SK-N-SH (cell line): ENCODE data around the gene CRPPA. TPM values are rescaled to one million over a fixed set of nuclear protein-coding genes. Genes with fewer than 3 reads are reported as not detected.

ENCODE experiments used
- CTCF ChIA-PET: fragments of 300-600, 350-600 bp; formaldehyde crosslinking; extraction: SDS; loops from one replicate; lab custom pipeline; 2021; lab: Yijun Ruan, JAX
- POLR2A ChIA-PET: fragments of 350-600 bp; sonication (Branson Sonifier 250); formaldehyde crosslinking; extraction: SDS; loops from one replicate; lab custom pipeline; 2020; ENCODE audit warnings: antibody characterized with exemption, inconsistent platforms; lab: Yijun Ruan, JAX
- DNase-seq: peaks from one replicate; pipeline ENCODE4 v3.0.0; 2012
- H2AFZ ChIP-seq: fragments of 200-600 bp; sonication (generic); 2 replicates; pipeline ENCODE4 v1.8.1; 2016; ENCODE audit warnings: antibody characterized with exemption, mild to moderate bottlenecking, low read depth
- H3F3A ChIP-seq: fragments of 200-600 bp; sonication (generic); replicated peaks from 2 replicates; pipeline ENCODE3; 2016; ENCODE audit warnings: antibody characterized with exemption, mild to moderate bottlenecking; ENCODE audit not compliant: insufficient read depth
- H3K27ac ChIP-seq, 2 experiments: fragments of 200-500 bp in 1 of 2; fragments of 200-600 bp in 1 of 2; sonication (Bioruptor generic) in 1 of 2; sonication (generic), shearing (Covaris generic) in 1 of 2; 2 replicates each; pipeline versions ENCODE4 v1.5.1 to v1.6.1; 2014 to 2016; ENCODE audit warnings: low read depth in 2 of 2, inconsistent platforms in 1 of 2, low read length in 1 of 2, mild to moderate bottlenecking in 1 of 2, mixed read lengths in 1 of 2
- H3K27me3 ChIP-seq: fragments of 200-600 bp; sonication (generic), shearing (Covaris generic); 2 replicates; pipeline ENCODE4 v1.6.1; 2016; ENCODE audit warnings: mixed run types; ENCODE audit not compliant: insufficient read depth
- H3K36me3 ChIP-seq, 2 experiments: fragments of 200-500 bp in 1 of 2; fragments of 200-600 bp in 1 of 2; sonication (Bioruptor generic) in 1 of 2; sonication (generic) in 1 of 2; replicated peaks in 1 of 2; 2 replicates each; pipeline versions ENCODE3 to v1.5.1; 2014 to 2016; ENCODE audit warnings: low read length in 1 of 2, mild to moderate bottlenecking in 1 of 2; ENCODE audit not compliant: insufficient read depth in 2 of 2, control insufficient read depth in 1 of 2
- H3K4me1 ChIP-seq, 2 experiments: fragments of 200-500 bp in 1 of 2; fragments of 200-600 bp in 1 of 2; sonication (Bioruptor generic) in 1 of 2; sonication (generic), shearing (Covaris generic) in 1 of 2; 2 replicates each; pipeline versions ENCODE4 v1.5.1 to v1.6.1; 2014 to 2016; ENCODE audit warnings: low read depth in 1 of 2, low read length in 1 of 2, mixed run types in 1 of 2; ENCODE audit not compliant: insufficient read depth in 2 of 2, control insufficient read depth in 1 of 2
- H3K4me2 ChIP-seq: fragments of 200-600 bp; sonication (generic), shearing (Covaris generic); 2 replicates; pipeline ENCODE4 v1.6.1; 2017; ENCODE audit warnings: mixed run types
- H3K4me3 ChIP-seq, 2 experiments: fragments of 200-500 bp in 1 of 2; fragments of 200-600 bp in 1 of 2; sonication (Bioruptor generic) in 1 of 2; sonication (generic), shearing (Covaris generic) in 1 of 2; 2 replicates each; pipeline versions ENCODE4 v1.5.1 to v1.8.1; 2014 to 2016; ENCODE audit warnings: low read depth in 2 of 2, inconsistent platforms in 1 of 2, low read length in 1 of 2, mild to moderate bottlenecking in 1 of 2, mixed read lengths in 1 of 2, moderate library complexity in 1 of 2
- H3K79me2 ChIP-seq: fragments of 200-600 bp; sonication (generic); 2 replicates; pipeline ENCODE4 v1.8.1; 2017; ENCODE audit warnings: mild to moderate bottlenecking; ENCODE audit not compliant: insufficient read depth
- H3K9ac ChIP-seq: fragments of 200-600 bp; sonication (generic); 2 replicates; pipeline ENCODE4 v1.6.1; 2017; ENCODE audit warnings: mixed run types
- H3K9me2 ChIP-seq: fragments of 200-600 bp; sonication (generic); 2 replicates; pipeline ENCODE4 v1.6.1; 2017; ENCODE audit warnings: mixed run types
- H3K9me3 ChIP-seq: fragments of 200-600 bp; sonication (generic); 2 replicates; pipeline ENCODE4 v1.6.1; 2017; ENCODE audit warnings: mixed run types, mild to moderate bottlenecking, moderate library complexity
- H4K20me1 ChIP-seq: fragments of 200-600 bp; sonication (generic); 2 replicates; pipeline ENCODE4 v1.6.1; 2017; ENCODE audit warnings: mild to moderate bottlenecking, mixed run types; ENCODE audit not compliant: insufficient read depth
- CHD2 ChIP-seq: fragments of 150-350 bp; IDR thresholded peaks from 2 replicates; pipeline ENCODE4 v1.6.1; 2018; ENCODE audit warnings: low read length; ENCODE audit not compliant: partially characterized antibody
- ELF1 ChIP-seq: IDR thresholded peaks from 2 replicates; pipeline ENCODE4 v1.4.0; 2012
- EP300 ChIP-seq, 2 experiments: IDR thresholded peaks; 2 replicates each; pipeline versions ENCODE4 v1.4.0 to v1.6.1; 2012; ENCODE audit warnings: borderline replicate concordance in 1 of 2, low read depth in 1 of 2, low read length in 1 of 2
- FOXM1 ChIP-seq: IDR thresholded peaks from 2 replicates; pipeline ENCODE4 v1.4.0; 2012; ENCODE audit warnings: low read depth, mild to moderate bottlenecking
- GABPA ChIP-seq: IDR thresholded peaks from 2 replicates; pipeline ENCODE4 v1.4.0; 2012; ENCODE audit warnings: low read depth, mild to moderate bottlenecking
- GATA2 ChIP-seq: sonication (generic); formaldehyde crosslinking; IDR thresholded peaks from 2 replicates; pipeline ENCODE4 v1.5.0; 2020; ENCODE audit warnings: mild to moderate bottlenecking, missing genetic modification reagents
- MXI1 ChIP-seq: IDR thresholded peaks from 2 replicates; pipeline ENCODE4 v1.6.1; 2012; ENCODE audit warnings: mild to moderate bottlenecking, low read depth, low read length, improper control_type of control experiment
- NRF1 ChIP-seq: IDR thresholded peaks from 2 replicates; pipeline ENCODE4 v1.6.1; 2012; ENCODE audit warnings: low read depth, mild to moderate bottlenecking, low read length
- POLR2AphosphoS5 ChIP-seq: IDR thresholded peaks from 2 replicates; pipeline ENCODE4 v1.6.1; 2012; ENCODE audit warnings: low read depth, low read length
- RAD21 ChIP-seq: IDR thresholded peaks from 2 replicates; pipeline ENCODE4 v1.6.1; 2012; ENCODE audit warnings: mild to moderate bottlenecking, low read length
- RCOR1 ChIP-seq: fragments of 150-350 bp; IDR thresholded peaks from 2 replicates; pipeline ENCODE4 v1.6.1; 2017; ENCODE audit warnings: antibody characterized with exemption, low read length
- SIN3A ChIP-seq: IDR thresholded peaks from 2 replicates; pipeline ENCODE4 v1.6.1; 2012; ENCODE audit warnings: low read depth, mild to moderate bottlenecking, low read length, moderate library complexity, borderline replicate concordance
- TCF12 ChIP-seq: IDR thresholded peaks from 2 replicates; pipeline ENCODE4 v1.4.0; 2012
- YY1 ChIP-seq: IDR thresholded peaks from 2 replicates; pipeline ENCODE4 v1.4.0; 2012; ENCODE audit warnings: low read depth, mild to moderate bottlenecking
- WGBS: methylation state at CpG from one replicate; pipeline ENCODE4 v1.1.6; 2017; ENCODE audit warnings: low lambda C conversion rate; 5-methylcytosine and 5-hydroxymethylcytosine counted together
- polyA plus RNA-seq, 3 experiments: library from polyadenylated mRNA; depleted of rRNA; stranded (reverse); fragments of >200 nt; gene quantifications; 2 replicates each; pipeline ENCODE4 v1.2.3, GENCODE V29; 2012
- TF ChIP-seq, protein P1 (sequence below): IDR thresholded peaks from 2 replicates; pipeline ENCODE4 v1.4.0; 2012; ENCODE audit warnings: low read depth, borderline replicate concordance
- TF ChIP-seq, protein P2 (sequence below): IDR thresholded peaks from 2 replicates; pipeline ENCODE4 v1.4.0; 2012; ENCODE audit warnings: low read depth, borderline replicate concordance
- TF ChIP-seq, protein P3 (sequence below): IDR thresholded peaks from 2 replicates; pipeline ENCODE4 v1.4.0; 2012; ENCODE audit warnings: low read depth
- TF ChIP-seq, protein P4 (sequence below): fragments of 150-350 bp; IDR thresholded peaks from 2 replicates; pipeline ENCODE4 v1.6.1; 2016; ENCODE audit warnings: mild to moderate bottlenecking, low read depth, low read length

Gene CRPPA
- polyA plus RNA-seq, 1 of the 3 experiments (the other 2 are of a cell fraction): 0.15 TPM

DNA sequence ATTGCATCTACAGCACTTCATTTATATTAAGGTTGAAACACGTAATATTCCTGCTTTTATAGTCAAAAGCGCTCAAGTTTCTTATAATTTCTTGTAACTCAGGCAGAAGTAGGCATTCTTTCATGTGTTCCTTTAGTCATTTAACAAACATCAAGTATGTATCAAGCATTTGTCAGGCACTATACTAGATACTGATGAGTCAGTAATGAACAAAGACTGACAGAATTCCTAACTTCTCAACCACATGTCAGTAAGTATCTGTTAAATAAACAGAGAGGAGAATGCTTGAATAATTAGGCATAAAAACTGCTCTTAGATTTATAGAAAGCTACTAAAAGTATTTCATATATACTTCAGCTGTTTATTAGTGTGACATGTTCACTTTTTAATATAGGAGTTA lies 9.9 kb downstream of the CRPPA start:
- ChIA-PET CTCF (no interaction called here), POLR2A (interaction anchor here (1.5 kb wide), 1 partner anchor 9 kb away, joined by 4 read pairs; no protein-coding TSS in a partner anchor)
- Histone ChIP-seq H3K36me3 (no peaks in the 10 kb centered on the region), H3K4me3 (no peak overlapping the region), H3K9me3 (no peaks in the 10 kb centered on the region), H3K27ac (no peak overlapping the region), H3K4me1 (no peaks in the 10 kb centered on the region; a peak in 1 of 4 replicates), H3K9ac (no peak overlapping the region), H4K20me1 (no peaks in the 10 kb centered on the region), H3K79me2 (no peaks in the 10 kb centered on the region), H3F3A (no peaks in the 10 kb centered on the region), H3K9me2 (no peaks in the 10 kb centered on the region), H3K27me3 (no peaks in the 10 kb centered on the region; the same call in 1 of the 2 replicates), H3K4me2 (no peak overlapping the region), H2AFZ (no peak overlapping the region)
- 37% methylated on average over 2 of the region's 2 CpGs for WGBS
- no peak for DNase-seq
- TF ChIP-seq, protein P1, sequence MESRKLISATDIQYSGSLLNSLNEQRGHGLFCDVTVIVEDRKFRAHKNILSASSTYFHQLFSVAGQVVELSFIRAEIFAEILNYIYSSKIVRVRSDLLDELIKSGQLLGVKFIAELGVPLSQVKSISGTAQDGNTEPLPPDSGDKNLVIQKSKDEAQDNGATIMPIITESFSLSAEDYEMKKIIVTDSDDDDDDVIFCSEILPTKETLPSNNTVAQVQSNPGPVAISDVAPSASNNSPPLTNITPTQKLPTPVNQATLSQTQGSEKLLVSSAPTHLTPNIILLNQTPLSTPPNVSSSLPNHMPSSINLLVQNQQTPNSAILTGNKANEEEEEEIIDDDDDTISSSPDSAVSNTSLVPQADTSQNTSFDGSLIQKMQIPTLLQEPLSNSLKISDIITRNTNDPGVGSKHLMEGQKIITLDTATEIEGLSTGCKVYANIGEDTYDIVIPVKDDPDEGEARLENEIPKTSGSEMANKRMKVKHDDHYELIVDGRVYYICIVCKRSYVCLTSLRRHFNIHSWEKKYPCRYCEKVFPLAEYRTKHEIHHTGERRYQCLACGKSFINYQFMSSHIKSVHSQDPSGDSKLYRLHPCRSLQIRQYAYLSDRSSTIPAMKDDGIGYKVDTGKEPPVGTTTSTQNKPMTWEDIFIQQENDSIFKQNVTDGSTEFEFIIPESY: no peak
- TF ChIP-seq NRF1 (no peak), RCOR1 (no peak), RAD21 (no peak), EP300 (IDR thresholded peaks at IDR 0.05; ENCODE audit: borderline replicate concordance in 1 of 2, low read depth in 1 of 2, low read length in 1 of 2) (no peak), GATA2 (no peak), POLR2AphosphoS5 (no peak), FOXM1 (no peak), GABPA (no peak), MXI1 (no peak), SIN3A (no peak), ELF1 (no peak), CHD2 (no peak), YY1 (no peak), TCF12 (no peak)
- TF ChIP-seq, protein P2, sequence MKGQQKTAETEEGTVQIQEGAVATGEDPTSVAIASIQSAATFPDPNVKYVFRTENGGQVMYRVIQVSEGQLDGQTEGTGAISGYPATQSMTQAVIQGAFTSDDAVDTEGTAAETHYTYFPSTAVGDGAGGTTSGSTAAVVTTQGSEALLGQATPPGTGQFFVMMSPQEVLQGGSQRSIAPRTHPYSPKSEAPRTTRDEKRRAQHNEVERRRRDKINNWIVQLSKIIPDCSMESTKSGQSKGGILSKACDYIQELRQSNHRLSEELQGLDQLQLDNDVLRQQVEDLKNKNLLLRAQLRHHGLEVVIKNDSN: no peak
- TF ChIP-seq, protein P3, sequence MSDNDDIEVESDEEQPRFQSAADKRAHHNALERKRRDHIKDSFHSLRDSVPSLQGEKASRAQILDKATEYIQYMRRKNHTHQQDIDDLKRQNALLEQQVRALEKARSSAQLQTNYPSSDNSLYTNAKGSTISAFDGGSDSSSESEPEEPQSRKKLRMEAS: no peak

DNA sequence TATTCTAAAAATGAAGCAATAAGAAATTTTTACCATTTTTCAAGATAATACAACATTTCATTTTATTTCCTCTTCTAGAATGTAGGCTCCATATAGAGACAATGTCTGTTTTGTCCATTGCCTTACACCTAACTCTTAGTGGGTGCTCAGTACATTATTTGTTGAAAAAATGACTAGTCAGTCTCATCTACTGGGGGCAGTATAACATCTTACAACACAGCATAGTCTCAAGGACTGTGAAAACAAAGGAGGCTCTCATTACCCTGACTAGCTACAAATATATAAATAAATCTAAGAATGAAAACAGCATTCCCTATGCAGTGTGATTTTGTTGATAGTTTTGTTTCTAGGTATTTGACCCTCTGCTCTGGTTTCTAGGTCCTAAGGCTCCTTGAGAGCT lies 11.6 kb downstream of the CRPPA start:
- no peaks in the 10 kb centered on the region for H3K36me3 ChIP-seq
- H2AFZ ChIP-seq: no peak overlapping the region
- no peak for DNase-seq
- no peak overlapping the region for H3K4me2 ChIP-seq
- H4K20me1 ChIP-seq: no peaks in the 10 kb centered on the region
- H3K27ac ChIP-seq: no peak overlapping the region
- H3K4me1 ChIP-seq: no peaks in the 10 kb centered on the region; a peak in 1 of 4 replicates
- H3K9ac ChIP-seq: no peak overlapping the region
- no peaks in the 10 kb centered on the region for H3K79me2 ChIP-seq
- no peak overlapping the region for H3K4me3 ChIP-seq
- H3K9me3 ChIP-seq: no peaks in the 10 kb centered on the region
- no peaks in the 10 kb centered on the region for H3F3A ChIP-seq
- ChIA-PET CTCF (no interaction called here), POLR2A (no interaction called here)
- no peak for TF ChIP-seq MXI1
- no peak for TF ChIP-seq GABPA
- TF ChIP-seq, protein P4, sequence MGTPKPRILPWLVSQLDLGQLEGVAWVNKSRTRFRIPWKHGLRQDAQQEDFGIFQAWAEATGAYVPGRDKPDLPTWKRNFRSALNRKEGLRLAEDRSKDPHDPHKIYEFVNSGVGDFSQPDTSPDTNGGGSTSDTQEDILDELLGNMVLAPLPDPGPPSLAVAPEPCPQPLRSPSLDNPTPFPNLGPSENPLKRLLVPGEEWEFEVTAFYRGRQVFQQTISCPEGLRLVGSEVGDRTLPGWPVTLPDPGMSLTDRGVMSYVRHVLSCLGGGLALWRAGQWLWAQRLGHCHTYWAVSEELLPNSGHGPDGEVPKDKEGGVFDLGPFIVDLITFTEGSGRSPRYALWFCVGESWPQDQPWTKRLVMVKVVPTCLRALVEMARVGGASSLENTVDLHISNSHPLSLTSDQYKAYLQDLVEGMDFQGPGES: no peak
- TF ChIP-seq RAD21: peak; percentile 24; the same call in 1 of the 2 replicates
- H3K9me2 ChIP-seq: no peaks in the 10 kb centered on the region
- H3K27me3 ChIP-seq: no peaks in the 10 kb centered on the region; the same call in 1 of the 2 replicates
